GM12892 (cell line): ENCODE results near the gene ZC3H7B.

Experiments
- POLR2A ChIP-seq: IDR thresholded peaks from 2 replicates; pipeline ENCODE4 v1.6.1; 2011; ENCODE audit warnings: low read depth, low read length, control low read depth
- POLR2AphosphoS5 ChIP-seq: IDR thresholded peaks from 2 replicates; pipeline ENCODE4 v1.6.1; 2011; ENCODE audit warnings: low read depth, low read length, control low read depth

GRCh38 chr22:41352058-41352457 lies 50.7 kb downstream of the ZC3H7B start:
- TF ChIP-seq POLR2A (no peak), POLR2AphosphoS5 (no peak)
